ENCODE measurements around the gene ZSWIM7.

The ZSWIM7 gene, protein sequence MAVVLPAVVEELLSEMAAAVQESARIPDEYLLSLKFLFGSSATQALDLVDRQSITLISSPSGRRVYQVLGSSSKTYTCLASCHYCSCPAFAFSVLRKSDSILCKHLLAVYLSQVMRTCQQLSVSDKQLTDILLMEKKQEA

GRCh38 chr17:15999141-15999973 lies at the start of gene ZSWIM7, which contains the start of gene TTC19:
TSS of gene ZSWIM7 (minus strand) at chr17:15999704. CDS start at chr17:15999594, 110 bp downstream.
TSS of gene TTC19 (plus strand) at chr17:15999824. CDS start at chr17:15999849, 25 bp downstream.
- peak; percentile 87 for DNase-seq (ENCODE audit: low read depth)

DNA sequence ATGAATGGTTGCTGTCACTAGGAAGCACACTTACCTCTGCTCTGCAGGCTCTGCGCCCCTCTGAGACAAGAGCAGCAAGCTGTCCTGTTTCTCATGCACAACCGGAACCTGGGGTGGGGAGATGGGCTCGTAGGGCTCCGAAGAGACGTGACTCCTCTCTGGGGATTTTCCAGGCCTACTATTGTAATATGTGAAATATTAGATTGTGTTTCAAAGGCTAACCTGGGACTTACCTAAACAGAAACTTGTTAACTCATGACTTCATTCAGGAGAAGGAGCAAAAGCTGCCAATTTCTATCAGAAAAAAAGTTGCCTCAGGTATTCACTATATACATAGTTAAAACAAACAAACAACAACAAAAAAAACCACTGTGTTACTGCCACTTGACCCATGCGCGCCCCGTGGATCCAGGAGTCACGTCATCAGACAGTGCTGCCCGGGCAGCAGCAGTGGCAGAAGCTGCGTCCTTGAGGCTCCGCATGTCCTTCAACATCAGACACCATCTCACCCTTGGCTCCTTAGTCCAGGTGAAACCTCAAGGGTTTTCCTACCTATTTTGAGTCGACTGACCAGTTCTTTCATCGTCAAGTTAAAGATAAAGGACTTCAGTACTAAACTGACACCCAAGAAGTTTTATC lies 49.4 kb upstream of the ZSWIM7 start:
- no peak for DNase-seq (ENCODE audit: low read depth)

DNA sequence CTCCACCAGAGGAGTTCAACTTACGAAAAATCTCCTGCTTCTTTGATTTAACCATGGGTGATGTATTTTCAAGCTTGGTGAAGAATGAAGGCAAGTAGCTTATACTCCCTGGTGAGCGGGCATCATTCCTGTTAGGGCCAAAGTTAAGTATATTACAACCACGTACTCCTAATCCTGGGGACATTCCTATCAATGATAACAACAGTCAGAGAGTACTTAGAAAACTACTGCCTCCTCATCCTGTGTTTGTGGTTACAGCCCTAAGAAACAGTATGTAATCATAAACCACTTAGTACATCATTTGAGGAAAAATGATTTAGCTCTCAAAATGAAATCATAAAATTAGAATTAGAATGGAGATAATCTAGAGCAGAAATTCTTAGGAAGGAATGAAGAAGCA lies 47.5 kb upstream of the ZSWIM7 start:
- no peak for DNase-seq (ENCODE audit: low read depth)

DNA sequence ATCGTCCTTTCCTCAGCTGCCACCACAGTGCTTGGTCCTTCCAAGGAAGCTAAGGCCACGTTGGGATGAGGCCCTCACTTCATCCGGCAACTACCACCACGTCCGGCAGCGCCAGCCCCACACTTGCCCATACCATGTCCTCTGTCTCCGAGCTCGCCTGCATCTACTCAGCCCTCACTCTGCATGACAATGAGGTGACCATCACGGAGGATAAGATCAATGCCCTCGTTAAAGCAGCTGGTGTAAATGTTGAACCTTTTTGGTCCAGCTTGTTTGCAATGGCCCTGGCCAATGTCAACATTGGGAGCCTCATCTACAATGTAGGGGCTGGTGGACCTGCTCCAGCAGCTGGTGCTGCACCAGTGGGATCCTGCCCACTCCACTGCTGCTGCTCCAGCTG lies 45.0 kb upstream of the ZSWIM7 start:
- no peak for DNase-seq (ENCODE audit: low read depth)

- DNase-seq (ENCODE audit: low read depth), result no peak
These were observed 41.3 kb upstream of the ZSWIM7 start for GRCh38 chr17:16040710-16041251.

GRCh38 chr17:16037636-16038035 lies 38.1 kb upstream of the ZSWIM7 start:
- no peak for DNase-seq (ENCODE audit: low read depth)

DNA sequence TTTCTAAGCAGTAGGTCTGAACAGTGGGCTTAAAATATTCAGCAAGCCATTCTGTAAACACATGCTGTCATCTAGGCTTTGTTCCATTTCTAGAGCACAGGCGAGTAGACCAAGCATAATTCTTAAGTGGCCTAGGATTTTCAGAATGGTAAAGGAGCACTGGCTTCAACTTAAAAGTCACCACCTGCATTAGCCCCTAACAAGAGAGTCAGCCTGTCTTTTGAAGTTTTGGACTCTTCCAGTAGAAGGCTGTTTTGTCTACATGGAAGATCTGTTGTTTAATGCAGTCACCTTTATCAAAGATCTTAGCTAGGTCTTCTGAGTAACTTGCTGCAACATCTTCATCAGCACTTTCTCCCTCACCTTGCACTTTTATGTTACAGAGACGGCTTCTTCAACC lies 36.8 kb upstream of the ZSWIM7 start:
- no peak for DNase-seq (ENCODE audit: low read depth)

GRCh38 chr17:16033729-16034349 lies 34.3 kb upstream of the ZSWIM7 start:
- no peak for DNase-seq (ENCODE audit: low read depth)

DNA sequence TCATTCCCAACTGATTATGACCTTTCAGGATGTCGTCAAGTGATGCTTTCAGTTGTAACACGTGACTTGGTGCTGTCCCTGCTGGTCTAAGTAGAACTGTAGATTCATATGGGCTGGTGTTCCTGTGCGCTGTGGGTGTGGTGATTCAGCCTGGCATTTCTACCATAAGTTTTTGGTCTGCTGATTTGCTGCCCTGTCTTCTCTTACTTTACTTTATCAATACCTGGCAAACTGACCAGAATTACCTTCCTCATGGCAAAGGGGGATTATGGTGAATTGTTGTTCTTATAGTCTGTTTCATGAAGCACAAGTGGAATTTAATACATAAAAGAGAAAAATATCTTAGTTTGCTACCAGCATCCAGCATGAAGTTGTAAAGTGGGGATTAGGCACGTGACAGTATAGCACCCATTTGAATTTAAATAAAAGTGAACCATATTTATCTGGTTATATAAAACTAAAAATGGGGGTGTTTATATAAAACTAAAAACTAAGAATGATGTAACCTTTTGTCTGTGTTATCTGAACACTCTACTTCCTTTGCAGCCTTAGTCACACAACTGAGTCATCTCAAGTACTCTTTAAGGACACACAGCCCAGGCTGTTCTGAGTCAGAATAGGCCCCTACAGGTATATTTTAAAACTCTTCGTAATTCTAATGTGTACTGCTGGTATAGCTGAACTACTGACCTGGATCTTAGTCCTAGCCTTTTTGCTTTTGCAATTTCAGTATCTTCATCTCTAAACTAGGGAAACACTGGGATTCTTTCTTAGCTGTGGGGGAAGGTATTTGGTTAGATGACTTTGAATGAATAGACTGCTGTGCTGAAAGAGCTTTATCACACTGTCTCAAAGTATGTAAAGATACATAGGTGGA lies 28.4 kb upstream of the ZSWIM7 start:
- DNase-seq (ENCODE audit: low read depth), result no peak

DNA sequence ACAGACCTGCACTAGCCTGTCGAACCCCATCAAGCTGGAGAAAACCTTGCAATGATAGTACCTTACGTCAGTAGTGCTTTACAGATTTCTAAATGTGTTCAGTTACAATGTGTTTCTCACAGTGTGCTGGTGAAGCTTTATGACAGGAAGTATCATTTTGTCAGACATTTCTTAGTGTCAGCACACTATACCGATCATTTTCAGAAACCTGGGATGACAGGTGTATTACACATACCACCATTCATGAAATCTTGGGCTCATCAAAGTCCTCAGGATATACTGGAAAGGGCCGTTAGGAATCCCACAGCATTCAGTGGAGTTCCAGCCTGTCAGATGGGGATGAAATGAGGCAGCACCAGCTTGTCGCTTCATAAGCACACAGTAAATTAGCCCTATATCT lies 27.4 kb upstream of the ZSWIM7 start:
- no peak for DNase-seq (ENCODE audit: low read depth)

- no peak for DNase-seq (ENCODE audit: low read depth)
These were observed 25.7 kb upstream of the ZSWIM7 start for GRCh38 chr17:16025202-16025601.

- DNase-seq (ENCODE audit: low read depth), result no peak
These were observed 24.4 kb upstream of the ZSWIM7 start for GRCh38 chr17:16023881-16024280.

DNA sequence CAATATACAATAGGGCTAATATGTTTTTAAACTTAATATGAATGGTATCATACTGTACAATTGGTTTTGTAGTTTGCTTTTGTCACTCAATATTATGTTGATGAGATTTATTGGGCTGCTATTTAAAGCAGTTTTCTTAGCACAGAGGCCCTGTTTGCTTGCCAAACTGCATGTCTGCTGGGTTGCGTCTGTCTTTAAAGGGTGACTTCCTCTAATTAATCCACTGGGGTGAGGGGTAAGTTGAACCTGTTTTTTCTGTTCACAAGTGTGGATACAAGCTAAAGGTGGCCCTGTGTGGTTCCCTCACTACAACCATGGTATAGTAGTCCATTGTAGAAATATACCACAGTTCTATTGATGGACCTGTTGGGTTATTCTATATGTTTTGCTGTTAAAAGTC lies 19.8 kb upstream of the ZSWIM7 start:
- DNase-seq (ENCODE audit: low read depth), result no peak

DNA sequence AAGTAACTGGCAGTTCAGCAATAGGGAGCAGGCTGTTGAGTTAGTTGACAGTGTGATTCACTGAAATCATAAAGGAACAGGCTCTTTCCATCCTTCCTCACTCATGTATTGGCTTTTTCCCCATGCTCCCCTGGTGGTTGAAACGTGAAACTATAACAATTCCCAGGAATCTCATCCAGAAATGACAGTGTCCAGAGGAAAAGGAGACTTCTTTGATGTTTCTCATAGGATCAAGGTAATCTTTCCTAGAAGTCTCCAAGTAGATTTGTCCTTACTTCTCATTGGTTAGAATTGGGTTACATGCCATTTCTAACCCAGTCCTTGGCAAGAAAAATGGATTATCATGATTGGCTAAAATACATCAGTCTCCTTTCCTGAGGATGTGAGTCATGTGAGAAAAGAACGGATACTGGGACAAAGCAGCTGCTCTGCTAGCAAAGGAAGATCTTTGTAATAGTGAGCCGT lies 14.5 kb upstream of the ZSWIM7 start:
- DNase-seq (ENCODE audit: low read depth), result no peak

DNA sequence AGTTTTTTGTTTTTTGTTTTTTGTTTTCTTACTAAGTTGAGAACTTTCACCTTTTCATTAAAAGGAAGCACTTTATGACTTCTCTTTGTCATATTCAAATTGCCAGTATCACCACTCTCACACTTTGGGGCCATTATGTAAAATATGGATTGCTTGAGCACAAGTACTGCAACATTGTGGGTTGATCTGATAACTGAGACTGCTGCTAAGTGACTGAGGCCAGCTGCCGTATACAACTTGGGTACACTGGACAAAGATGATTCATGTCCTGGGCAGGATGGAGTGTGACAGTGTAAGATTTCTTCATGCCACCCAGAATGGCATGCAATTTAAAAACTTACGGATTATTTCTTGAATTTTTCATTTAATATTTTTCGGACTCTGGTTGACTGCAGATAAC lies 7.9 kb upstream of the ZSWIM7 start:
- DNase-seq (ENCODE audit: low read depth), result no peak

- no peak for DNase-seq (ENCODE audit: low read depth)
These were observed 6.1 kb upstream of the ZSWIM7 start for GRCh38 chr17:16005636-16006035.

DNA sequence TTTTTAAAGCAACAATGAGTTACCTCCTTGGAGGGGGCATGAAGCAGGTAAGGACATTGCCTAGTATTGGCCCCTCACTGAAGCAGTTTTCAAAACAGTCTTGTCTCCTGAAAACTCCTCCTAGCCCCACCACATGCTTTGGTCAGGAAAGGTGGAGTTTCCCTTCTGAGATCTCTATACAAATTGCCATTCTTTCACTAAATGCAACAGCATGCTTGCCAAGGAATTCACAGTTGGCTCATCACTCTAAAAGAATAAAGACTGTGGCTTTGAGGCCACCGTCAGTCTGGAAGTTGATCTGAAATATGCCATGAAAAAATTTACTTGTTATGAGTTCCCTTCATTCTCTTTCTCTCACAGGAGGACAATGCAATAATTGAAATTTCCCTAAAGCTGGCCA lies 4.3 kb upstream of the ZSWIM7 start:
- no peak for DNase-seq (ENCODE audit: low read depth)

GRCh38 chr17:16002708-16003260 lies 3.3 kb upstream of the ZSWIM7 start:
- DNase-seq (ENCODE audit: low read depth), result no peak

DNA sequence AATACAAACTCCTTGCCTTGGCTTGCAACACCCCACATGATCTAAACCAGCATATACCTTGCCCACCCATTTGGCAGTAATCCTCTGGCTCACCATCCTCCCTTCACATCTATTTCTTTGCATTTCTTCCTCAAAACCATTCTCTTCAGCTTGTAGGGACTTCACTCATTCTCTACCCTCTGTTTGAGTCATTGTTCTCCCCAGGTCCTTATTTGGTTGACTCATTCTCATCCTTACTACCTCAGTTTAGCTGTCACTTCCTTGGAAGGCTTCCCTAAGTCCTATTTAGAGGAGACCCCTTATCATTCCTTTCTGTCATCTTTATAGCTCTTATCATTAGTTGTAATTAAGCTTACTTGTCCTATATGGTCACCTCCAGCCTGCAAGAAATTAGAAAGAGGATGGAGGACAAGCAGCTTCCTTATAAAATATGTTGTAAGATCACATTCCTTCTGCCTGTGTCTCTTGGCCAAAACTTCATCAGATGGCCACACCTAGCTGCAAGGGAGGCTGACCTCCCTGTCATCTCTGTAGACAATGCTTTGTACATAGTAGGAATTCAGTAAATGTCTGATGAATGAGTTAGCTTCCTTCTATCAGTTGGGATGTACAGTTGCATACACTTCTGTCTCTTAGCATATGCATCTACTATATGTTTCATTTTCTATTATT lies 1.9 kb upstream of the ZSWIM7 start:
- no peak for DNase-seq (ENCODE audit: low read depth)
